Measurements from ENCODE around the gene KDM4B. TPM values are rescaled to one million over a fixed set of nuclear protein-coding genes. Genes with fewer than 3 reads are reported as not detected.
A peak's percentile ranks its signal among the peaks of the same experiment; 100 is the strongest.

KDM4B gene
- total RNA-seq, 1 donor from 2014 or later, result 30.9 TPM

DNA sequence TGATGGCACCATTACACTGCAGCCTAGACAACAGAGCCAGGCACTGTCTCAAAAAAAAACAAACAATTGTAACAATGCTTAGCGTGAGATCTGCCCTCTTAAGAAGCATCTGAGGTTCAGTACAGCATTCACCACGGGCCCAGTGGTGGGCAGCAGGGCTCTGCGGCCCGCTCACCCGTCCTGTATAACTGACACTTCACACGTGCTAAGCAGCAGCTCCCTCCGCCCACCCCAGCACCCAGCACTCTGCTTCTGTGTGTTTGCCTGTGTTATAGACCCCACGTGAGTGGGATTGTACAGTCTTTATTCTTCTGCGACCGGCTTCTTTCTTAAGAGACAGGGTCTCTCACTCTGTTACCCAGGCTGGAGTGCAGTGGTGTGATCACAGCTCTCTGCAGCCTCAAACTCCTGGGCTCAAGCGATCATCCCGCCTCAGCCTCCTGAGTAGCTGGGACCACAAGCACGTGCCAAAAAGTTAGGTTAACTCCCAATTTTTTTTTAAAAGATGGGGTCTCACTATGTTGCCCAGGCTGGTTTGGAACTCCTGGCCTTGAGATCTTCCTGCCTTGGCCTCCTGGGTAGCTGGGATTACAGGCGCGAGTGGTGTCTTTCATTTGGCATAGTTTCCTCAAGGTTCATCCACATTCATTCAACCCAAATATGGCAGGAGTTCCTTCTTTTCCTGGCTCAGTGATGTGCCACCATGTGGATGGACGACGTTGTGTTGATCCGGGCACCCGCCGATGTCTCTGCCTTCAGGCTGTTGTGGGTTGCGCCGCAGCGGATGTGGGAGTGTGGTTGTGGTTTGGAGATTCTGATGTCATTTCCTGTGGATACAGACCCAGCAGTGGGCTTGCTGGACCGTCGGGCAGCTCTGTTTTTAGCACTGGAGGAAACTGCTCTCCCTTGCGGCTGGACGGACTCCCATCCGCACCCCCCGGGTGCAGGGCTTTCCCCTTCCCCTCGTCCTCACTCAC, 170.0 kb downstream of the KDM4B start:
- no peak for DNase-seq

DNA sequence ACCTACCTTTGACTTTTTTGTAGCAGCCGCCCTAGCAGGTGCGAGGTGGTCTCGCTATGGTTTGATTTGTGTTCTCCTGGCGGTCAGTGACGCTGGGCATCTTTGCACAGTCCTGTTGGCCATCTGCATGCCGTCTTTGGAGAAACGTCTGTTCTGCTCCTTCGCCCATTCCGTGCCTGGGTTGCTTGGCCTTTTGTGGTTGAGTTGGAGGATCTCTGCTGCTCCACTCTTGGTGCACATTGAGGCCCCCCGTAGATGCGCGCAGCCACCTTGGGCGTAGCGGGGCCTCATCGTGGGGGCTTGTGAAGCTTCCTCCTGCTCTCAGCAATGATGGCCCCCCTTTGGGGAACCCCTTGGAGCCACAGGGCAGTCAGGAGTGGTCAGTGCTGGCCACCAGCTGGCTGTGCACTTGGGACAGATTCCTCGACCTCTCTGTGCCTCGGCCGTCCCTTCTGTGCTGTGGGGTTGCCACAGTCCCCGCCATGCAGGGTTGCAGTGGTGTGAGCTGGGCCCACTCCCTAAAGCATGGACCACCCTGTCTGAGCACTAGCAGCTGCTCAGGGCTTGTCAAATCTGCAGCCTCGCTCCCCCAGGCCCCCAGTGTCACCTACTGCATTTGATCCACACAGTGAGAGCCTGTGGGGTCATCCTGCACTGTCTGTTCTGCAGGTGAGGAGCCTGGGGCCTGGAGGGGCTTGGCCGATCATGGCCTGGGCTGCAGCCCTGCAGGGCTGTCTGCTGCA, 170.8 kb downstream of the KDM4B start:
- DNase-seq, result no peak

DNA sequence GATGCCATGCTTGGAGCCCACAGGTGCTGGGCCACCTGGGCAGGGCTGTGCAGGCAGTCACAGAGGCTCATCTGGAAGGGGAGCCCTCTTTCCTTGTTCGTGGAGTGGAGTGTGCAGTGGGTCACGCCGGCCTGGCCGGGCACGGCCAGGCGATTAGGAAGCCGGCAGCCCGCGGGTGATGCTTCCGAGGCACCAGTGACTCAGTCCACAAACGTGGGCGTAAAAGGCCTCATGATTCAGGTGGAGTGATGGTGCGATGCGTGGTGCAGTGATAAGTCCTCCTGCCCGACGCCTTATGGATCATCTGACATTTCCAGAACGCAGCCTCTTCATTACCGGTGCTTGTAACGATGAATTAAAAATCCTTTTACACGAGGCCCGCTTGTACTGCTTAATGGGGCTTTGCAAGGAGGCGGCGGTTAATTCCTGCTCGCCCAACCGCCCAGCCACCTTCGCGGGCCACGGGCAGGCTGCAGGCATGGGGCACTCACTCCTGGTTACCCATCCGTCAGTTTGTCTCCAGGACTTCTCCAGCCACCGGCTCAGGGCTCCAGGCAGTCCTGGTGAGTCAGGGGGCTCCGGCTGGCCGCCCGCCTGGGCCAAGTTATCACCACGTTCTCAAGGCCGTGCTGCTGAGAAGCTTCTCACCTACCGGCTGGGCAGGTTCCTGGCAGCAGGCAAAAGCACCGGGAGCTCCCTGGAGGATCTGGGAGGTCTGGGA, 172.4 kb downstream of the KDM4B start:
- no peak for DNase-seq

DNA sequence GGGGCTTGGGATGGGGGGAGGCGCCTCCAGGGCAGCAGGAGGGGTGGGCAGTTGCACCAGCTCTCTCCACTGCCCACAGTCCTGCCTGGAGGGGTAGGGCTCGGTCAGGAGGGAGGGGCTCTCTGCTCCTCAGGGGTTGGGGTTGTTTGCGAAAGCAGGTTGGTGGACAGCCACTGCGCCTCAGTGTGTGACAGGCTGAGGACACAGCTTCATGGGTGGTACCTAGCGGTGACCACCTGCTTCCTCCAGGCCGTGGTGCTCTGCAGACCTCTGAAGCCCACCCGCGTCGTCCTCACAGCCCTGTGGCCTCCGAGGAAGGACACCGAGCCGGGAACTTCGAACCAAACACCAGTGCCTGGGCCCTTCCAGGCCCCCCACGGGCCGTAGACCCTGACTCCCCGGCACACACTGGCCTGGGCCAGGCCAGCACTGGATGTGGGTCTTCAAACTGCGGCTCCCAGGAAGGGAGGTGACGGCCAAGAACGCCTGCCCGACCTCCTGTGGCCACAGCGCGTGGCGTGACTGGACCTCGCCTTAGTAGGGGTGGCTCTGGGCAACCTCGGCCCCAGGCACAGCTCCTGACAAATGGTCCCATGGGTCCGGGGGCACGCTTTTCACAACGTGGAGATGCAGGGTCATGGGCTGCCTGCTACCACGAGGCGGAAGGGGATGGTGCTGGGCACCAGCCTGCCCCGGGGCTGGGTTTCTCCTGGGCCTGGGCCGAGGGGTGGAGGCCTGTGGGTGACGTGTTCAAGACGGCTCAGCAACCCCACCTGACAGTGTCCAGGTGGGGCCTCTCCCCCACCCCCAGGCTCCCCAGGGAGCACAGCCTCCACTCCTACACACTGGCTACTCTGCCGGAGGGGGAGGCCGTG, 173.2 kb downstream of the KDM4B start:
- no peak for DNase-seq

DNA sequence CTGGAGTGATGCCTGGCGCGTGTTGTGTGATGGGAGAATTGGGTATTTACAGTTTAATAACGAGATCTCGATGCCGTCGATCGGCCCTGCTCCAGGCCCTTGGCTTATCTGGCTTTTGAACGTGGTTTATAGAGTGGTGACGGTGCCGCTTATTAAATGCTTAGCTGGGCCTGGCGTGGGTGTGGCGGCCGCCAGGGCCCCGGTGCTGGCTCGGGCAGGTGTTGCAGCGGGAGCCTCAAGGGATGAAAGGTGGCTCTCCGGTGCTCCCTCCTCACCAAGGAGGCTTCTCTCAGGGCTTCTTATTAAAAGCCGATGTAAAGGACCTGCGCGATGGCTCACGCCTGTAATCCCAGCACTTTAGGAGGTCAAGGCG, 173.8 kb downstream of the KDM4B start:
- no peak for DNase-seq

DNA sequence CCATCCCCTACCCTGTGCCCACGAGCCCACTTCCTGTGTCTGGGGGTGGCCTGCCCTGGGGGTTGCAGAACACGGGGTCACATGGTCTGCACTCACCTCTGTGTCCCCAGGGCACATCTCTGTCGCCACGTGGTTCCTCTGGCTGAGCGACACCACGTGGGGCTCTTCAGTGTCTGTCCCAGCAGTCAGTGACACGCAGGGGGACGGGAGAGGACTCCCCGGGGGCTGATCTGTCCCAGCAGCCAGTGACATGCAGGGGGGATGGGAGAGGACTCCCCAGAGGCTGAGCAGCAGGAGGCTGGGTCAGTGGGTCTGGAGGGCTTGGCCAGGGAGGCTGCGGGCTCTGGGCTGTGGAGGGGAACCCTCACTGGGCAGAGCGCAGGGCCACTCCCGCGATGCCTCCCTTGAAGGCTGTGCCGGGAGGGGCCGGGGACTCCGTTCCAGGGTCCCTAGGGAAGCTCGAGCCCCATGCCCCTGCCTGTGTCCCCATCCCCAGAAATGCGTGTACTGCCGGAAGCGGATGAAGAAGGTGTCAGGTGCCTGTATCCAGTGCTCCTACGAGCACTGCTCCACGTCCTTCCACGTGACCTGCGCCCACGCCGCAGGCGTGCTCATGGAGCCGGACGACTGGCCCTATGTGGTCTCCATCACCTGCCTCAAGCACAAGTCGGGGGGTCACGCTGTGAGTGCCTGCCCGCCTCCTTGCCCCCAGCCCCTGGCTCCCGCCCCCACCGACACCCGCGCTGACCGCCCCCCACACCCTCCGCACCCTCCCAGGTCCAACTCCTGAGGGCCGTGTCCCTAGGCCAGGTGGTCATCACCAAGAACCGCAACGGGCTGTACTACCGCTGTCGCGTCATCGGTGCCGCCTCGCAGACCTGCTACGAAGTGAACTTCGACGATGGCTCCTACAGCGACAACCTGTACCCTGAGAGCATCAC, 174.8 kb downstream of the KDM4B start:
- no peak for DNase-seq

DNA sequence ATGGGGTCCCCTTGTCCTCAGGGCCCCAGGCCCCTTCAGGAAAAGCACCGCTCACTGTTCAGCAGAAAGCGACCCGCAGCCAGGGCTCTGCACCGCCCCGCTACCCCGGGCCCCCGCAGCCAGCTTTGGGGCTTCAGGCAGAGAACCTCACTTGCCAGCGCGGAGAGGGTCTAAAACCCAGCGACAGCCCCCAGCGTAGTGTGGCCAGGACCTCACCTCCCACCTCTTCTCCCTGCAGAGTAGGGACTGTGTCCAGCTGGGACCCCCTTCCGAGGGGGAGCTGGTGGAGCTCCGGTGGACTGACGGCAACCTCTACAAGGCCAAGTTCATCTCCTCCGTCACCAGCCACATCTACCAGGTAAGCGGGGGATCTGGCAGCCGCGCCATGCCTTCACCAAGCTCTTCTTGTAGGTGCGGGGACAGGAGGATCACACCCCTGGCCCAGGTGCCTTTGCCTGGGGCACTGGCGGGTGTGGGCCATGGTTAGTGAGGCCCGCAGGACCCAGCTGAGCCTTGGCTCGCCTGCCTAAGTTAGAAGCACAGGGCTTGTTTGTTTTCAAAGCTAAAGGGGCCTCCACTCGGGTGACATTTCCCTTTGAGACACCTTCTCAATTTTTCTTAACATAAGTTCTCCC, 175.7 kb downstream of the KDM4B start:
- DNase-seq, result no peak

DNA sequence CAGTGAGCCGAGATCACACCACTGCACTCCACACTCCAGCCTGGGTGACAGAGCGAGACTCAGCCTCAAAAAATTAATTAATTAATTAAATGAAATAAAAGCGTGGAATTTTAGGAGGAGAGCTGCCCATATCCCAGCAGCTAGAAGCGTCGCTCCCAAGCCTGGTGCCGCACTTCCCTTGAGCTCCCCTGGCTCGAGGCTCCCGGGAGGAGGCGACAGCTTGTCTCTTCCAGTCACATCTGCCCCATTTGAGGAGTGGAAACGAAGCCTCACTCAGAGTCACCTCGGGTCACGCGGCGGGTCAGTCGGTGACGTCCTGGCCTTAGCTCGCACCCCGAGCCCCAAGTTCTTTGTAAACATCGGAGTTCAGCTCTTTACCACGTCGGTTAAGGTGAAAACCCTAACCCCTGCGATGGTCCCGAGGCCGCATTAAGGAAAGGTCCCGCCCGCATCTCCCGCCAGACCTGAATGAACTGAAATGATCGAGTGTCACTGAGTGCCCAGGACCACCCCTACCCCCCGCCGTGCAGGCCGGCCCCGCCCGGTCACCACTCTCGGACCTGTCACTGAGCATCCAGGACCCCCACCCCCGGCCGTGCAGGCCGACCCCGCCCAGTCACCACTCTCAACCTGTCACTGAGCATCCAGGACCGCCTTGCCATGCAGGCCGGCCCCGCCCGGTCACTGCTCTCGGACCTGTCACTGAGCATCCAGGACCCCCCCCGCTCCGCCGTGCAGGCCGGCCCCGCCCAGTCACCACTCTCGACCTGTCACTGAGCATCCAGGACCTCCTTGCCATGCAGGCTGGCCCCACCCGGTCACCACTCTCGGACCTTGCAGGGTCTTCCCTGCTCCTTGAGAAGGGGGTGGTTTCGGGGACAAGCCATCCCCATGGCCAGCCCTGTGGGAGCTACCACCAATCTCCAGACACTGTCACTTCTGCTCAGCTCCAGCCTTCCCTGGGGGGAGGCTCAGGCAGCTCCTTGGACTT, 176.9 kb downstream of the KDM4B start:
- DNase-seq, result no peak

DNA sequence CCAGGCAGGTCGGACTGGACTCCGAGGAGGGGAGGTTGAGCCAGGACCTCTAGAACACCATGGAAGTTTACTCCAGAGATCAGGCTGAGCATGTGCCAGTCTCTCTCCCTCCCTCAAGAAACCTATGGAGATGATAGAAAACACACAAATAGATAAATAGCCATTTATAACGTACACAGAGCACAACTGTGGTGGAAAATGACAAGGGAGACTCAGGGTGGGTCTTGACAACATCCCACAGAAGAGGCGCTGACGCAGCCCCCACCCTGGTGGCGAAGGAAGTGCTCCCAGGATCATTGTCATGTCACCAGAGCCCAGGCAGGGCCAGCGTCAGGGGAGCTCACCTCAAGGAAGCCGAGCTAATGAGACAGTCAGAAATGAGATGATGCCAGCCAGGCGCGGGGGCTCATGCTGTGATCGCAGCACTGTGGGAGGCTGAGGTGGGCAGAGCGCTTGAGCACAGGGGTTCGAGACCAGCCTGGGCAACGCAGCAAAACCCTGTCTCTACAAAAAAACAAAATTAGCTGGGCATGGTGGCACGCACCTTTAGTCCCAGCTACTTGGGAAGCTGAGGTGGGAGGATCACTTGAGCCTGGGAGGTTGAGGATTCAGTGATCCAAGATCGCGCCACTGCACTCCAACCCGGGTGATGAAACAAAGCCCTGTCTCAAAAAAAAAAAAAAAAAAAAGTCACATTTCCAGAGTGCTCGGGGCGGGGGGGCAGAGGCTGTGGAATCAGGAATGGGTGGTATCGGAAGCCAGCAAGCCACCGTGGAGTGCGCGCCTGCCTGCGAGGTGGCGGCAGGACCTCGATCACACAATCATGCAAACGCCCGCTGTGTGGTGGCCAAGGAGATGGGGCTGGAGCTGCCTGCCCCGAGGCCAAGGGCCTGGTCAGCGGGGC, 178.4 kb downstream of the KDM4B start:
- DNase-seq, result no peak

DNA sequence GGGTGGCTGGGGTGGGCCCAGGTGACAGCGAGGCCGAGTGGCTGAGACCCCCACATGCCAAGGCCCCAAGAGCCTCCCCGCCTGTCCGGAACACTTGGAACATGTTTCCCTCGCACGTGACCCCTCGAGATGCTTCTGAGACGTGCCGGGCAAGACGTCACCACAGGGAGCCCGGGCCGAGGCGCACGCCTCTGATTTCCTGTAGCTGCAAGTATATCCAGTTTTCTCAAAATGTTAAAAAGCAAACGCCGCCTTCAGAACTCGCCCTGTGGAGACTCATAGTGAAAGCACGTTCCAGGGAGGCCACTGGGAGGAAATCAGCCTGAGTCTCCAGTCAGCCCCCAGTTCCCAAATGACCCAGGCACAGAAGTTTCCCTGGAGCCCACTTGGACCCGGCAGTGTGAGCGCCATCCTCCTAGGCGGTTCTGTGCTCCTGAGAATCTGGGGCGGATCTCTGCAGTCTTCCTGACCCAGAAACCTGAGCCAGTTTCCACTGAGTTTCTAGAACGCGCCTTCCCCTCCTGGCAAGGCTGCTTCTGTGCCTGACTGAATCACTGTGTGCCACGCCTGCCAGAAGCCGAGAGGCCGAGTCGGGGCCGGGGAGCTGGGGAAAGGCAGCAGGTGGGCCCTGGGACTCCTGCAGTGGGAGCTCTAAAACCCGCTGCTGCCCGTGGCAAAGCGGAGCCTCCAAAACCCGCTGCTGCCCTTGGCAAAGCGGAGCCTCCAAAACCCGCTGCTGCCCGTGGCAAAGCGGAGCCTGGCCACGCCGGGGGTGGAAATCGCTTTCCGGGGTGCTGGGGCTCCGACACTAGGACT, 179.3 kb downstream of the KDM4B start:
- peak; percentile 49 for DNase-seq

DNA sequence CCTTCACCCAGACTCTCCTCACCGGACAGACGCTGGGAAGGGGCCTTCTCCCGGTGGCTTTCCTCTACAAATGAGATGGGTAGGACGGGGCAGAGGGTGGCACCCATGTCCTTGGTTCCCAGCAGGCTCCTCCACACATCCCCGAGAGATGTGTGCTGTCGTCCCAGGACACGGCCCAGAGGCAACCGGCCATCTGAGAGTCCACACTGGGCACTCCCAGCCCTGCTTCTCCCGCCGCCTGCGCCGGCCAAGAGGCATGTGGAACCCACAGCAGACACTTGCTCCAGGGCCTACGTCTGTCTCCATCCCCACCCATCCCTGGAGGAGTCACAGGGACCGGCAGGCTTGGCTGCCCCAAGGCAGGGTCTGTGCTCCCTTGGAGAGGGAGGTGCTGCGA, 179.9 kb downstream of the KDM4B start:
- no peak for DNase-seq

DNA sequence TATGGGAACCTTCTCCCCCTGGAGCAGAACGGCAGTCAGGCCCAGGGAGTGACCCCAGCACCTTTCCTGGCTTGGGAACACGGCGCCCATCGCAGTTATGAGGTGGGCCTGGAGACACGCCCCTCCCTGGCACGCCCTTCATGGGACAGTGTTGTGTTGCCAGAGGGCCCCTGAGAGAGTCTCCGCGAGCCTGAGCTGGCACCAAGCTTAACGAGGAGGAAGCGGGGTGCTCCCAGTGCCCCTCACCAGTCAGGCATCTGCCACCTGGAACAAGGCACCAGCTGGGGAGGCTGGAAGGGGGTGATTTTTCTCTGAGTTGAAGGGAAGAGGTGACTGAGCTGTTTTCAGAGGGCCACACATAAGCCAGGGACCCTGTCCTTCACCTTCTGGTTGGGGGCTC, 180.6 kb downstream of the KDM4B start:
- no peak for DNase-seq

DNA sequence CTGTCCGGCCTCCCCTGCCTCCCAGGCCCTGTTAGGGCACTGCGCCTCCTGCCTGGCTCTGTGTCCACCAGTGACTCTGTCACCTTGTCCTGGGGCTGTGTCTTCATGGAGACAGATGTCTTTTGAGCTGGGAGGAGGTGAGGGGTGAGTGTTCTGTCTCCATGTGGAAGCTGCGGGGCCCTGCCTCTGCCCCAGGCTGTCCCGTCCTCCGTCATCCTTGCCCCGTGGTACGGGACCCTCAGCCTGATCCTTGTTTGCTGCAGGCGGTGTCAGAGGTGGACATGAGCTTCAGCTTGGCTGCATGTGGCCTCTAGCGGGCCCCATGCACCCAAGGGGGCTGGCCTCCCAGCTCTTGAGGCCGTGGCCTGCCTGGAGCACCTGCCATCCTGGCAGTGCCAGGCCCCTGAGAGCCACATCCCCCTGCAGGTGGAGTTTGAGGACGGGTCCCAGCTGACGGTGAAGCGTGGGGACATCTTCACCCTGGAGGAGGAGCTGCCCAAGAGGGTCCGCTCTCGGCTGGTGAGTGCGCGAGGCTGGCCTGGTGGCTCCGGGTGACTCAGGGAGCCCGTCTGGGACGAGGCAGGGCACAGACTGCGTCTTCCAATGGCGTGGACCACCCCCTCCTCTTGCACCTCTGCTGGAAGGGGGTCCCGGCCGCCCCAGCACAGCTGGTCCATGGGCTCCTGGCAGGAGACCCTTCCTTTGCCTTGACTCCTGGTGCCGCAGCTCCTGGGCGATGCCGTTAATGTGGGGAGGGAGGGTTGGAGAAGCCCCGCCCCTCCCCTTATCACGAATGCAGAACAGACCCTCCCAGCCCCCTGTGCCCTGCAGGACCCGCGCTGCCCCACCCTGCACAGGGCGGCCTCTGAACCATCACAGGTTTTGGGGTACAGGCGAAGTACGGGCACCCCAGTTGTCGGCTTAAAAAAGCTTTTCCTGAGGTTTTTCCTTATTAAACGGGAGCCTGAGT, 181.3 kb downstream of the KDM4B start:
- no peak for DNase-seq

DNA sequence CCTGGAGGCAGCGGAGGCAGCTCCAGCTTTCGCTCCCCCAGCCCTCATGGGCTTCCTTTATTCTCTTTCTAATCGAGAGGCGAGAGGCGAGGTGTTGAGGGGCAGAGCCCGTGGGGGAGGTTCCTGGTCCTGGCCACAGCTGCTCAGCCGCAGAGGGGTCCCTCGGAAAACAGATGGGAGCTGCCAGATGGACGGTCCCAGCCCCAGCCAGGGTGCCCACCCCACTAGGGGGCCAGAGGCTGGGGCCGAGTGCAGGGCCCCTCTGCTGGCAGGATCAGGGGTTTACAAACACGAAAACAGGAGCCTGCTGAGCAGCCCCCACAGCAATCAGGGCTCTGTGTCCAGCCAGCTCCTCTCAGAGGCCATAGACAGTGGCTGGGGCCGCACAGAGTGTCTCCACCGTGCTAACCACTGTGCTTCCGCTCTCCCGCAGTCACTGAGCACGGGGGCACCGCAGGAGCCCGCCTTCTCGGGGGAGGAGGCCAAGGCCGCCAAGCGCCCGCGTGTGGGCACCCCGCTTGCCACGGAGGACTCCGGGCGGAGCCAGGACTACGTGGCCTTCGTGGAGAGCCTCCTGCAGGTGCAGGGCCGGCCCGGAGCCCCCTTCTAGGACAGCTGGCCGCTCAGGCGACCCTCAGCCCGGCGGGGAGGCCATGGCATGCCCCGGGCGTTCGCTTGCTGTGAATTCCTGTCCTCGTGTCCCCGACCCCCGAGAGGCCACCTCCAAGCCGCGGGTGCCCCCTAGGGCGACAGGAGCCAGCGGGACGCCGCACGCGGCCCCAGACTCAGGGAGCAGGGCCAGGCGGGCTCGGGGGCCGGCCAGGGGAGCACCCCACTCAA, 182.2 kb downstream of the KDM4B start:
- no peak for DNase-seq
